IPS-NIHi7 (cell line): ENCODE measurements around the gene COL27A1.

Experiments used
- DNase-seq: peaks from one replicate; pipeline ENCODE4 v3.0.0; 2012; ENCODE audit warnings: mixed read lengths; ENCODE audit errors: extremely low spot score

COL27A1 gene

DNA sequence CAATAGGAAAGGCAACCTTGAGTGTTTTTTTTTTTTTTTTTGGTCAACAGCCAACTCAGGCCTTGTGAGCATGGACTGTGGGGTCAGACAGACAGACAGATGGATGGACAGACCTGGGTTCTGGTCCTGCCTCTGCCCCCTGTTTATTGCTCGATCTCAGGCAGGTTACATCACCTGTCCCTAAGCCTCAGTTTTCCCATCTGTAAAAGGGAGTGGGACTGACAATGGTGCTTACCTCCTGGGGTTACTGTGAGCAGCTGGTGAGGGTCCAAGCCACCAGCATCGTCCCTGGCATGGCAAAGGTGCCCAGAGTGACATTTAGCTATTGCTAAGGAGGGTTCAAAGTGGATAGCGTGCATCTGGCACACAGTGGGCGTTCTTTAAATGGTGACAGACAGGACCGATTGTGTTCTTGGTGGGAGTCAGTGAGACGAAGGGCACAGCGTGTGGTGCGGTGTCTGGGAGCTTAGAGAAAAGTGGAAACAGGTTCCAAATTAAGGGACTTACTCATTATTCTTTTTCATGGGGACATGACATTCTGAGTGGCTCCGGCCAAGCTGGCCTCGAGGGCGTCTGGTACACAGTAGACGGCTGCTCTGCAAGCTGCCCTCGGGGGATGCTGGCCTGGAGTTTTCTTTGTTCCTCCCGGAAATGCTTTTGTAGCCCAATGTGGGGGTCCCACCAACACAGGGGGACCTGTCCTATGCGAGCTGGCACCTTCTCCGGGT, 72.1 kb downstream of the COL27A1 start:
- DNase-seq: no peak

DNA sequence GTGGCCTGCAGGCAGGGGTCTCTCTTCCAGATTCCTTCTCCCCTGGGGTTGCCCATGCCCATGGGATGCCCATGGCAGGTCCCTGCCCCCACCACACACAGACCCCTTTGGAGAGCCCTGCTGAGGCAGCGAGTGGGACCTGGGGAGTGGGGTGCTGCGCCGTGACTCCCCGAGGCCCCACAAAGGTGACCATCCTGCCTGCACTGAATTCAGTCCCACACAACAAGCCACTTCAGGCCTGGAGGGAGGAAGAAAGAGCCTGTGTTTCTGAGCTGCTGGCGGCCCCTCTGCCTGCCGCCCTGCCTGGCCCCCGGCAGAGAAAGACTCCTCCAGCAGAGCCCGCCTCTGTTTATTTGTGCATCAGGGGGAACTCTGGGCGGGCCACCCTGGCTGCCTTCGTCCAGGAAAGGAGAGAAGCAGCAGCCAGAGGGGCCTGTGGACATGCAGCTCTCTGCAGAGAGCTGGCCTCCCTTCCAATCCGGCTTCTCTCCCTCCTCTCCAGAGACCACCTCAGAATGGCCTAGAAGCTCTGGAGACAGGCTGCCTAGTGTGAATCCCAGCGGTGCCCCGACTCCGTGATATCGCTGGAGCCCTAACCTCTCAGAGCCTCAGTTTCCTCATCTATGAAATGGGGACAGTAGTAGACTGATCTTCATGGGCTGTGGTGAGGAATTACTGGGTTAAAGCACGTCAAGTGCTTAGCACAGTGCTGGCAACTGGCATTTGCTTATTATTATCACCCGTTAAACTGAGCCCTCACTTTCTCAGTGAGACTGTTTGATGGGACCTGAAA, 72.9 kb downstream of the COL27A1 start:
- DNase-seq: no peak

- DNase-seq: peak; percentile 45
These were observed 74.0 kb downstream of the COL27A1 start for GRCh38 chr9:114229295-114229694.

DNA sequence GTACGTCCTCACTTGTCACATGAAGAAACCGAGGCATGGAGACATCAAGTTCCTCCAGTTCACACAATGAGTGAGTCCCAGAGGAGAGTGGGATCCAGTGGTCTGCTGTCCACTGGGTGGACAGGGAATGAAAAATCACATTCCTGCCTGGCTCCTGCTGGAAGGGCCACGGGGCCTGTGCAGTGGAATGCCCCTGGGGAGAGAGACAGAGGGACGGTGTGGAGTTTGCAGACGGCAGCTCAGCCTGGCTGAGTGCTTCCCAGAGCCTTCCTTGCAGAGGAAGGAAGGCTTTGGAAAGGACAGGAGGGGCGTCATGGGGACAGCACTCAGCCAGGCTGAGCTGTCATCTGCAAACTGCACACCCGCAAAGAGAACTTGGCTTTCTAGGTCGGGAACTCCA, 74.7 kb downstream of the COL27A1 start:
- no peak for DNase-seq

DNA sequence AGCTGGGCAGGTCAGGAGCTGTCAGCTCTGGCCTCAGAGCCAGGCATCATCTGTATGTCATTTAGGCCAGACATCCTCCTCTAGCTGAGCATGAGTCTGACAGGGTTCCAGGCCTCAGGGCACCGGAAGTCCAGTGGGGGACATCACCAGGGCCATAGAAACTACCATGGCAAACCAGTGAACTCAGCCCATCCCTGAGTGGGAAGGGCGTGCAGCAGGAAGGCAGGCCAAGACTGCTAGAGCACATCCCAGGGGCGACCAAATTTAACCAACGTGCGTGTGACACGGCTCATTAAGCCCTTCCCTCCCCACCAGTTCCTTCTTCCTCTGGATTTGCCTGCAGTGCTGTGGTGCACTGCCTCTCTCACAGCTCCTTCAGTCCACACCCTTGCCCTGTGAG, 75.9 kb downstream of the COL27A1 start:
- DNase-seq: no peak

GRCh38 chr9:114231719-114232449, 76.5 kb downstream of the COL27A1 start:
- DNase-seq: no peak

DNA sequence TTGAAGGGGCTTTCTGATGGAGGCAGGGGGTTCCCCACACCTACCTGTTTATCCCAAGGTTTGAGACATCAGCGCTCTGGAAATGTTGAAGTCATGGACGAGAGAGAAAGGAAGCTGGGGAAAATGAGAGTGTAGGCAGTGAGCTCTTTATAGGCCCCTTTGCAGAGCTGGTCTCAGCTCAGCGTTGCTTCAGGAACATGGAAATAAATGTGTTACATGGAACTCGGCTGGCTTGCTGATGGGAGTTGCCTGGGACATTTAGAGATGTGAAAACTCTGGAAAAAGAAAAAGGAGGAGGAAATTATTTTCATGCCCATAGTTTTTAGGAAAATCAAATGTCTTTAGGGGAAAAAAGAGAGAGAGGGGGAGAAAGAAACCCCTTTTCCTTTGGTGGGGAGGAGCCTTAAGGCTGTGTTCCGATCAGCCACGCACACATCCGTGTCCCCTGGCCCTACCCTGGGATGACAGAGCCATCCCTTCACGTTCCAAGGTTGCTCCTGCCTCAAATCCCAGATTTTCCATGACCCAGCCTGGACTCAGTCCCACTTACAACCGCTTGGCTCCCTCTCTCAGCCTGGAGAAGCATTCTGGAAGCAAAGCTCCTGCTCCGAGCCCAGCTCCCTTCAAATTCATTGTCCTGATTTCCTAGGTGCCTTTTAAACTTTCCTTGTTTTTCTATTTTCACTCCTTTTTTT, 78.3 kb downstream of the COL27A1 start:
- no peak for DNase-seq

DNA sequence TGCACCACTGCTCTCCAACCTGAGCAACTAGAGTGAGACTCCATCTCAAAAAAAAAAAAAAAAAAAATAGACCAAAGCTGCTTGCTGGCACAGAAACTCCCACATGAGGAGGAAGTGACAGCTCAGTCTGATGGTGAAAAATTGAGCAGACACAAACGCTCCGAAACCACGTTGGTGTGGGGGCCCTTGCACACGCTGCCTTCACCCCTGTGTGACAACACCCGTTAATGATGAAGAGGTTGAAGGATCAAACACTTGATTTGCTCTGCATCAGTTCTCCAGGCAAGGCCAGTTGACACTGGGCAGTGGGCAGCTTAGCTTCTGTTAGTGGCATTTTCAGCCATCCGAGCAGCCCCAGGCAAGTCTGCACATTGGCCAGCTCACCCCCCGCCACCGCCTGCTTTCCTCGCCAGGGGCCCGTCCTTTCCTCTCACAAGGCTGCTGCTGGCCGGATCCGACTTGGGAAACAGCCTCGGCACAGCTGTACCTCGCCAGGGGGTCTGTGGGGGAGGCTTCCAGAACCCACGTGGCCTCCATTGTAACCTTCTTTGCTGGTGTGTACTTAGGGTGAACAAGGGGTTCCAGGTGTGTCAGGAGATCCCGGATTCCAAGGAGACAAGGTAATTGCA, 79.8 kb downstream of the COL27A1 start:
- no peak for DNase-seq

DNA sequence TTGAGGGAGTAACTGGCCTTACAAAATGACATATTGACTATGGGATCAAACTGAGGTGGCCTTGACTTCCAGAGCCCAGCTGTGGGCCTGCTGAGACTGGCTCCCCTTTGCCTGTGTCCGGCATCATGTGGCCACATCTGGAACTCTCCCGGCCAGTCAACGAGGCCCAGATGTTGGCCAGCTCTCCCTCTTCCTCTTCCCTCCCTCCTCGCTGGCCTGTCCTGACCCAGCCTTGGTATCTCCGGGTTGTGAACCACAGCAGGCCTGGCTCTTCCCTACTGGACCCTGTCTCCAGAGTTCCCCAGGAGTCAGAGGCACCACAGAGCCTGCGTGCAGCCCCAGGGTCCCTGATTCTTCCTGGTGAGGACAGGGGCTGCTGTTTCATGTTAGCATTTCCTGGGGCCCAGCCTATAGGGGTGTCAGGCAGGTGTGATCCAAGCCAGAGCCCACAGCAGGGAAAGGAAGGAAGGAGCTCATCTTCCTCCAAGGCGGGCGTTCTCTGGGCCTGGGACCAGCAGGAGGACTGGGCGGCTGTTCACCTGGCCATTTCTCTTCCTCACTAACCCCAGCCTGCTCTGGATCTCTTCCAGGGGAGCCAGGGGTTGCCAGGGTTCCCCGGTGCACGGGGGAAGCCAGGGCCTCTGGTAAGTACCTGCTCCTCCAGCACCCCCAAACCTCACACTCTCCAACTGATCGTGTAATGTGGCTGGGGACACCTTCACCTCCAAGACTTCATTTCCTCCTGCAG, 81.2 kb downstream of the COL27A1 start:
- DNase-seq: no peak

GRCh38 chr9:114237247-114237646, 81.9 kb downstream of the COL27A1 start:
- DNase-seq: no peak

DNA sequence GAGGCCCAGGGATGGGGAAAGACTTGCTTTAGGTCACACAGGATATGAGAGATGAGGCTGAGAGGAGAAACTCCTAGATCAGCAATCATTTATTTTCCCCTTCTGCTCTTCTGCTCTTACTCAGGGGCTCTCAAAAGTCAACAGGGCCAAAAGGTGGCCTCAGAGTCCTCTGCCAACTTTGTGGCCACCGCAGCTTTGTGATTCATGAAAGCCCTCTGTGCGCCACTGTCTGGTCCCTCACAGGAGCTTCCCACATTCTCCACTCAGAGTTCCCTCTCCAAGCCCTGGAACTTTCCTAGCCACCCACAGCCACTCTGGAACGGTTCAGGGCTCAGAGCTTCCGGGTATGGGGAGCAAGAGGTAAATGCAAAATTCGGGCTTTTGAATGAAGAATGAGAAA, 82.4 kb downstream of the COL27A1 start:
- no peak for DNase-seq

GRCh38 chr9:114238472-114238871, 83.1 kb downstream of the COL27A1 start:
- no peak for DNase-seq

DNA sequence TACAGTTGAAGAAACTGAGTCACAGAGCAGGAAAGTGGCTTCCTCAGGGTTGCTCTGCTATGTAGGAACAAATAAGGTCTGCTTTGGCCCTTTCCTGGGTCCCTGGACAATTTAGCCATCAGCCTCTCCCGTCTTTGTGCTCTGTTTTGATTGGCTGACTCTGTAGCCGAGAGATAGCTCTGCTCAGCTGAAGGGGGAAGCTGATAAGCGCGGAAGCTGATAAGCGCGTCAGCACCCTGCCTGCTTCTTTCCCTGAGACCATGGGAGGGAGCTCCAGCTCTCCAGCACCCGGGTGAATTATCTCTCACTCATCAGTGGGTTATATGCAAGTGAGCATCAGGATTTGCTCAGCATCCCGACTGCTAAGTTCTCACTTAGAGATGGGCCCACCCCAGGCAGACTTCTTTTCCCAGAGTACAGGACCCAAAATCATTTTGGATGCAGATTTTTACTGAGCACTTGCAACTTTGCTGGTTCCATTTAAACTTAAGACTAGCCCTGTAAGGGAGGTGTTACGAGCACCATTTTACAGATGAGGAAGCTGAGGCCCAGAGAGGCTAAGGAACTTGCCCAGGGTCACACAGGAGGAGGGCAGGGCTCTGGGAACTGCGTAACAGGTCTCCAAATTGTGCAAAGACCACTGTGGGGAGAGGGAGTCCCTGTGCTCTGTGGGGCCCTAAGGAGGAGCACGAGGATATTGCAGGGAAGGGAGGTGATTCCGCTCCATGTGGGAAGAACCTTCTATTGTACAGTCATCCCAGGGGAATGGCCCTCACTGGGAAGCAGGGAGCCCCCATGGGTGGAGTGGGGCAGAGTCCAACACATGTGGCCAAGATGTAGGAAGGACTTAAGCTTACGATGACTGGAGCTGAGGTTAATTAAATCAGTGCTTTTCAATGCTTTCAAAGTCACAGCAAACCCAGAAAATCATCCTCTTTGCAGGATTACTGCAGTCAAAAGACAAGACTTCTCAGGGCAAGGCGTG, 83.8 kb downstream of the COL27A1 start:
- DNase-seq: peak; percentile 87

GRCh38 chr9:114240216-114240615, 84.9 kb downstream of the COL27A1 start:
- no peak for DNase-seq

- DNase-seq: no peak
These were observed 85.6 kb downstream of the COL27A1 start for GRCh38 chr9:114240647-114241558.

DNA sequence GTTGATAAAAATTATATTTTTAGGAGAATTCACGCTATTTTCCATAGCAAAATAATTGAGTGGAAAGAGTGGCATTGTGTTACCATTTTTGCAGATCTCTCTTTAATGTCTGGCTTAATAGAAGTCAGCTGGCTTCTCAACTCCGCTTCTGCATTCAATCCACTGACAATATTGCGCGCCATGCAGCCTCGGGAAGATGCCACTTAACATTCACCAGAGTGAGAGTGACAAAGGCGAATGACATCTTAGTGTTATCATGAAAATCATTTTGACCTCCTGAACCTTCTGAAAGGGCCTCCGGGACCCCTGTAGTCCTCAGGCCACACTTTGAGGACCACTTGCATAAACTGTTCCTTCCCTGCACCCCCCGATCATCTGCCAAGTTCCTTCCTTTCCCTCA, 87.5 kb downstream of the COL27A1 start:
- no peak for DNase-seq

GRCh38 chr9:114243240-114243639, 87.9 kb downstream of the COL27A1 start:
- no peak for DNase-seq

- DNase-seq: no peak
These were observed 89.2 kb downstream of the COL27A1 start for GRCh38 chr9:114244570-114244969.
